ENCODE data around the gene MLC1. TPM values are rescaled to one million over a fixed set of nuclear protein-coding genes. Genes with fewer than 3 reads are reported as not detected.

Gene MLC1
- polyA plus RNA-seq, 1 donor: 0.57 TPM

DNA sequence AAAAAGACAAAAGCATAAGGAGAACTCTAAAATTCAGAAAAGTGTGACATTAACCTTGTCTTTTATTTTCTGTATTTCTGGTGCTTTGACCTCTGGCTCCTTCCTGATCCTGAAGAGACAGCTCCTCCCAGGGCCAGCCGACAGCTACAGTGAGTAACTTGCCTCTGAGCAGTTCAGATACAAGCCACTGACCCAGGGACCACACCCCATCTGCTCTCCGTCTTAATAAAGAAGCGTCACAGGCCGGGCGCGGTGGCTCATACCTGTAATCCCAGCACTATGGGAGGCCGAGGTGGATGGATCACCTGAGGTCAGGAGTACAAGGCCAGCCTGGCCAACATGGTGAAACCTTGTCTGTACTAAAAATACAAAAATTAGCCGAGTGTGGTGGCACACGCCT is 6.5 kb downstream of the MLC1 start:
- Histone ChIP-seq H3K27me3 (ENCODE audit: control insufficient read depth, insufficient read depth, low read length) (no peaks in the 10 kb centered on the region), H3K36me3 (ENCODE audit: control insufficient read depth, insufficient read depth, low read length) (no peaks in the 10 kb centered on the region), H3K4me1 (ENCODE audit: control insufficient read depth, insufficient read depth, low read length) (peaks cover 8% of the 10 kb centered on the region), H3K4me3 (ENCODE audit: low read length) (no peak overlapping the region), H3K27ac (ENCODE audit: low read length) (no peak overlapping the region), H3K9me3 (ENCODE audit: control insufficient read depth, low read depth, low read length) (no peaks in the 10 kb centered on the region)
- no peak for DNase-seq
- no CpG with 5 or more reads among the region's 9 CpGs for WGBS (ENCODE audit: insufficient coverage, low lambda C conversion rate)

- no peak overlapping the region for H3K27ac ChIP-seq (ENCODE audit: low read length)
- no peaks in the 10 kb centered on the region for H3K36me3 ChIP-seq (ENCODE audit: control insufficient read depth, insufficient read depth, low read length)
- no peaks in the 10 kb centered on the region for H3K9me3 ChIP-seq (ENCODE audit: control insufficient read depth, low read depth, low read length)
- WGBS (ENCODE audit: insufficient coverage, low lambda C conversion rate): 100% methylated on average over 1 of the region's 13 CpGs
- H3K4me1 ChIP-seq (ENCODE audit: control insufficient read depth, insufficient read depth, low read length): peaks cover 4% of the 10 kb centered on the region
- no peak overlapping the region for H3K4me3 ChIP-seq (ENCODE audit: low read length)
- no peak for DNase-seq
- H3K27me3 ChIP-seq (ENCODE audit: control insufficient read depth, insufficient read depth, low read length): no peaks in the 10 kb centered on the region
Measured at GRCh38 chr22:50078246-50078645, 7.0 kb downstream of the MLC1 start.

GRCh38 chr22:50076646-50077535 is 8.3 kb downstream of the MLC1 start:
- Histone ChIP-seq H3K36me3 (ENCODE audit: control insufficient read depth, insufficient read depth, low read length) (no peaks in the 10 kb centered on the region), H3K4me1 (ENCODE audit: control insufficient read depth, insufficient read depth, low read length) (no peaks in the 10 kb centered on the region), H3K4me3 (ENCODE audit: low read length) (no peak overlapping the region), H3K9me3 (ENCODE audit: control insufficient read depth, low read depth, low read length) (no peaks in the 10 kb centered on the region), H3K27ac (ENCODE audit: low read length) (no peak overlapping the region), H3K27me3 (ENCODE audit: control insufficient read depth, insufficient read depth, low read length) (no peaks in the 10 kb centered on the region)
- DNase-seq: no peak
- WGBS (ENCODE audit: insufficient coverage, low lambda C conversion rate): 100% methylated on average over 3 of the region's 43 CpGs

DNA sequence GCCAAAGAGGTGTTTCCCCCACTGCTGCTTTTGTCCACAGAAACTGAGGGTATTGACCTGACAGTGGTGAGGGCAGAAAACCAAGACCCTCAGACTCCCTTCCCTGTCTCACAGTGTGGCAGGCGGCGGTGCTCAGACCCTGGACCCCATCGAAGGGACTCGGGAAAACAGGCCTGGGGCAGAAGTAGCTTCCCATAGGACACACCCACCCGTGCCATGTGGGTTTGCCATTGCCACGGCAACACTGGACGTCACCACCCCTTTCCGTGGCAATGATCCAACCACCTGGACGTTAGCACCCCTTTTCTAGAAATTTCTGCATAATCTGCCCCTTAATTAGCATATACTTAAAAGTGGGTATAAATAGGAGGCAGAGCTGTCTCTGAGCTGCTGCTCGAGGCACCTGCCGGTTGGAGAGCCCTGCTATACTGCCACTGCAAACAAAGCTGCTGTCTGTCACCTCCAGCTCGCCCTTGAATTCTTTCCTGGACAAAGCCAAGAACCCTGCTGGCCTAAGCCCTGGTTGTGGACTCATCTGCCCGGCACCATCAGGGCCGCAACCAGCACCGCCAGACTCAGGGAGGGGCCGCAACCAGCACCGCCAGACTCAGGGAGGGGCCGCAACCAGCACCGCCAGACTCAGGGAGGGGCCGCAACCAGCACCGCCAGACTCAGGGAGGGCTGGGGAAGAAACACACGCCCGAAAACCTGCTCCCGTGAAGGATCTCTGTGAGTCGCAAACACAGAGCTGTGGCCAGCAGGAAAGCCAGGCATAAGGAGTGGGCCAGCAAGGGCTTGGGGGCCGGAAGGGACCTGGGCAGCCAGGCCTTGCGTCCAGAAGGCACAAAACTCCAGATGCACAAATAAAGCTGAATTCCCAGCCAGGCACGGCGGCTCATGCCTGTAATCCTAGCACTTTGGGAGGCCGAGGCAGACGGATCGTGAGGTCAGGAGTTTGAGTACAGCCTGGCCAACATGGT is 10.4 kb downstream of the MLC1 start:
- Histone ChIP-seq H3K4me1 (ENCODE audit: control insufficient read depth, insufficient read depth, low read length) (no peaks in the 10 kb centered on the region), H3K4me3 (ENCODE audit: low read length) (no peak overlapping the region), H3K27ac (ENCODE audit: low read length) (no peak overlapping the region), H3K36me3 (ENCODE audit: control insufficient read depth, insufficient read depth, low read length) (no peaks in the 10 kb centered on the region), H3K27me3 (ENCODE audit: control insufficient read depth, insufficient read depth, low read length) (no peaks in the 10 kb centered on the region), H3K9me3 (ENCODE audit: control insufficient read depth, low read depth, low read length) (no peaks in the 10 kb centered on the region)
- DNase-seq: no peak
- no CpG with 5 or more reads among the region's 32 CpGs for WGBS (ENCODE audit: insufficient coverage, low lambda C conversion rate)

DNA sequence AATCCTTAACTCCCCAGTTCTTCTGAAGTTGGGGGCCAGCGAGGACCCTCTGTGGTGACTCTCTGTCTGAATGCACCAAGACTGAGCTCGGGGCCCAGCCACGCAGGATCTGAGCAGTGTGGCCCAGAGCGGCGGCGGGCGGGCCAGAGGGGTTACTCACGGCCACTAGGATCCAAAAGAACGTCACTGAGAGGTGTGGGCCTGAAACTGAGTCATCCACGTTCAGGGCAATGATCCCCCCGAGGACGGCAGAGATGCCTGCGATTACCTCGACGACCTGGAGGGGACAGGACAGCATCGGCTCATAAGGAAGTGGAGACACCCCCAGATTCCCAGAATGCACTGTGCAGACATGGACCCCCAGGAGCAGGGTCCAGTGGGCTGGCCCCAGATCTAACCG is 11.2 kb downstream of the MLC1 start:
- DNase-seq: no peak
- Histone ChIP-seq H3K9me3 (ENCODE audit: control insufficient read depth, low read depth, low read length) (no peaks in the 10 kb centered on the region), H3K4me3 (ENCODE audit: low read length) (no peak overlapping the region), H3K36me3 (ENCODE audit: control insufficient read depth, insufficient read depth, low read length) (no peaks in the 10 kb centered on the region), H3K27ac (ENCODE audit: low read length) (no peak overlapping the region), H3K4me1 (ENCODE audit: control insufficient read depth, insufficient read depth, low read length) (no peaks in the 10 kb centered on the region), H3K27me3 (ENCODE audit: control insufficient read depth, insufficient read depth, low read length) (no peaks in the 10 kb centered on the region)
- WGBS (ENCODE audit: insufficient coverage, low lambda C conversion rate): no CpG with 5 or more reads among the region's 17 CpGs

GRCh38 chr22:50072714-50073538 is 12.3 kb downstream of the MLC1 start:
- no peak for DNase-seq
- WGBS (ENCODE audit: insufficient coverage, low lambda C conversion rate): 100% methylated on average over 2 of the region's 28 CpGs
- Histone ChIP-seq H3K4me3 (ENCODE audit: low read length) (no peak overlapping the region), H3K9me3 (ENCODE audit: control insufficient read depth, low read depth, low read length) (no peaks in the 10 kb centered on the region), H3K4me1 (ENCODE audit: control insufficient read depth, insufficient read depth, low read length) (no peaks in the 10 kb centered on the region), H3K36me3 (ENCODE audit: control insufficient read depth, insufficient read depth, low read length) (no peaks in the 10 kb centered on the region), H3K27me3 (ENCODE audit: control insufficient read depth, insufficient read depth, low read length) (no peaks in the 10 kb centered on the region), H3K27ac (ENCODE audit: low read length) (no peak overlapping the region)

GRCh38 chr22:50072167-50072555 is 13.1 kb downstream of the MLC1 start:
- Histone ChIP-seq H3K4me3 (ENCODE audit: low read length) (no peak overlapping the region), H3K27me3 (ENCODE audit: control insufficient read depth, insufficient read depth, low read length) (no peaks in the 10 kb centered on the region), H3K9me3 (ENCODE audit: control insufficient read depth, low read depth, low read length) (no peaks in the 10 kb centered on the region), H3K27ac (ENCODE audit: low read length) (no peak overlapping the region), H3K4me1 (ENCODE audit: control insufficient read depth, insufficient read depth, low read length) (no peaks in the 10 kb centered on the region), H3K36me3 (ENCODE audit: control insufficient read depth, insufficient read depth, low read length) (no peaks in the 10 kb centered on the region)
- DNase-seq: no peak
- no CpG with 5 or more reads among the region's 9 CpGs for WGBS (ENCODE audit: insufficient coverage, low lambda C conversion rate)

GRCh38 chr22:50071432-50072166 is 13.6 kb downstream of the MLC1 start:
- H3K27me3 ChIP-seq (ENCODE audit: control insufficient read depth, insufficient read depth, low read length): no peaks in the 10 kb centered on the region
- H3K9me3 ChIP-seq (ENCODE audit: control insufficient read depth, low read depth, low read length): no peaks in the 10 kb centered on the region
- DNase-seq: no peak
- H3K4me1 ChIP-seq (ENCODE audit: control insufficient read depth, insufficient read depth, low read length): no peaks in the 10 kb centered on the region
- H3K4me3 ChIP-seq (ENCODE audit: low read length): no peak overlapping the region
- WGBS (ENCODE audit: insufficient coverage, low lambda C conversion rate): no CpG with 5 or more reads among the region's 14 CpGs
- no peak overlapping the region for H3K27ac ChIP-seq (ENCODE audit: low read length)
- no peaks in the 10 kb centered on the region for H3K36me3 ChIP-seq (ENCODE audit: control insufficient read depth, insufficient read depth, low read length)

- H3K9me3 ChIP-seq (ENCODE audit: control insufficient read depth, low read depth, low read length): no peaks in the 10 kb centered on the region
- H3K27me3 ChIP-seq (ENCODE audit: control insufficient read depth, insufficient read depth, low read length): no peaks in the 10 kb centered on the region
- no peaks in the 10 kb centered on the region for H3K4me1 ChIP-seq (ENCODE audit: control insufficient read depth, insufficient read depth, low read length)
- H3K27ac ChIP-seq (ENCODE audit: low read length): no peak overlapping the region
- WGBS (ENCODE audit: insufficient coverage, low lambda C conversion rate): no CpG with 5 or more reads among the region's 8 CpGs
- H3K4me3 ChIP-seq (ENCODE audit: low read length): no peak overlapping the region
- no peak for DNase-seq
- H3K36me3 ChIP-seq (ENCODE audit: control insufficient read depth, insufficient read depth, low read length): no peaks in the 10 kb centered on the region
Measured at GRCh38 chr22:50070366-50070765, 14.9 kb downstream of the MLC1 start.
